ENCODE measurements around the gene ICE2.

The ICE2 gene

DNA sequence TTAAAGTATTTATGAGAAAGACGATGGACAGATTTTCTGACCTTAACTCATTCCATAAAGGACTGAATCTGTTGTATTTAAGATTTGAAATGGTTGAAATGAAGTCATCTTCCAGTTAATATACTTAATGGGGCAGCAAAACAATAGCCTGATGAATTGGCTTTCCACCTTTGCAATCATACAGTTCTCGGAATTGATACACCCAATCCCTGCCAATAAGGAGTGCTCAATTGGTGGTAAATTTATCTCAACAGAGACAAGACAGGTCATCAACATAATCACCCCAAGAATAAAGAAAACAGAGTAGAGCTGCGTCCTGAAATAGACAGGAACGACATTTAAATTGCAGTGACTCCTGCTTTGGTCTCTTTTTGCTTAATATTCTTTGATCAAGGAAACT, 92.3 kb downstream of the ICE2 start:
- no peak for DNase-seq

DNA sequence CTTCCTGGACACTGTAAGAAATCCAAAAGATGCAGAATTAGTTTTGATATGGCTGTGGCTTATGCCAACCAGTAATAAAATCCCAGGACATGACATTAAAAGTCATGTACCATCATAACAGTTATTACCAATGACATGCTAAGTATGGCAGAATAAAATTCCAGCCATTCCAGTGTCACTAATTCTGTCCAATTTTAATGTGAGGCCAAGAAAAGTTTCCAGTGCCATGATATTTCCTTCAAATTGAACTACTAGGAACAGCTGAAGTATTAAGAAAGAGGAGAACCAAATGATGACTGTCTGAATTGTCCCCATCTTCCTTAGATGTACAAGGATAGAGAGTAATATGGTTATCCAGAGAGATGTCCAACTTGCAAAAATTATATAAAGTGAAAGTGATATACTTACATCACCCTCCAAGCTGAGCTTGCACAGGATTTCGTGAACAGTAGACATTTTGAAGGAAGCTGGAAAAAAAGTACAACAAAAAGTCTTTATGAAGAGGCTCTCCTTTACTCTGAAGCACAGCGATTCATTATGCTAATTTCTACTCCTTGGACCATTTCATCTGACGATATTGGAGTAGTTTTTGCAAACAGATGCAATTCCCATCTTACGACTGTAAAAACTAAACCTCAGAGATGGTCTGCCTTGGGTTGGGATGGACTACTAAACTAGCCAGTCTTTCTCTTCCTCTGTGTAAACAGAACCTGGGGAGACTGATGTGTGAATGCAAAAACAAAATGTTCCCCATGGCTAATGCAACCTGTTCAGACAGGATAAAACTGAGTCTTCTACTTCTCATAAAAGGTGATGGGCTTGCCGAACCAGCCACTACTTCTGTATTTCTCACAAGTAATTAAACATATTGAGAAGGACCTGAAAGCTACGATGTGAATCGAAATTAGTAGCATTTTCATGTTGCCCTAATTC, 93.1 kb downstream of the ICE2 start:
- DNase-seq = no peak

DNA sequence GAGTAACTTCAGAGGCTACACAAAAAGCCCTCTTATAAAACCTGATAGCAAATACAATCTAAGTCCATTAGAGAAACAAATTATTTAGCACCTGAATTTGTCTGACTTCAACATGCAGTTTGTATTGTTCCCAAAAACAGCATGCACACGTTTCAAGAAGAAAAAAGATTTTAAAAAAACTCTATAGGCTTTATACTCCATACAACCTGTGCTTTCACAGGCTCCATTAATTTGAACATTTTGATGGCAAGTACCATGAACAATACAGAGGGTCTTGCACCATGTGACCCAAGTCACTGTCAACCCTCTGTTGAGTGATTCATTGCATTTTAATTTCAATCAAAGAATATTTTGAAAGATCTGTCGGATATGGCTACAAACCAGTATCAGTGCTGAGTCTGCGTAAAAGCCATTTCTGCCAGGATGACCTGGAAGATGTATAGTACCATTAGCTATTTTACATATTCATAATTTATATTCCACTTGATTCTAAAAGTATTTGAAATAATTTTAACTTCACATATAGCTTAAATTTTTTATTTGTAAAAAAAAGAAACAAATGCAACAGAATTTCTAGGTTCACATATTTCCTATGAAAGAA, 94.3 kb downstream of the ICE2 start:
- no peak for DNase-seq

DNA sequence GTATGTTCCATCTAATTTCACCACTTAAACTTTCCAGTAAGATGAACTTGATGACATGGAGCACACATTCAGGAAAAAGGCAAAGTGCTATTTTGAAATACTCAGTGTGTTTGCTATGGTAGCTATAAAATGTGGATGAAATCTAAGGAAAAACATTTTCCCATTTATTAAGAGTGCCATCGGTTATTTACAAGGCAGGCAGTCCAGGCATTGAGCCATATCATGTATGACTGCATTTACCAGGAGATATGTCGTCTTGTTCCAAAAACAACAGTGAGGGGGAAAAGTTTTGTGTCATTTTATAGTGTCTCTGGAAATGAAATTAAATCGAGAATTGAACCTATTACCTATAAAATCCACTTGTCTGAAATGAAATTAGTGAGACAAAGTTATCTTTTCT, 94.9 kb downstream of the ICE2 start:
- no peak for DNase-seq

DNA sequence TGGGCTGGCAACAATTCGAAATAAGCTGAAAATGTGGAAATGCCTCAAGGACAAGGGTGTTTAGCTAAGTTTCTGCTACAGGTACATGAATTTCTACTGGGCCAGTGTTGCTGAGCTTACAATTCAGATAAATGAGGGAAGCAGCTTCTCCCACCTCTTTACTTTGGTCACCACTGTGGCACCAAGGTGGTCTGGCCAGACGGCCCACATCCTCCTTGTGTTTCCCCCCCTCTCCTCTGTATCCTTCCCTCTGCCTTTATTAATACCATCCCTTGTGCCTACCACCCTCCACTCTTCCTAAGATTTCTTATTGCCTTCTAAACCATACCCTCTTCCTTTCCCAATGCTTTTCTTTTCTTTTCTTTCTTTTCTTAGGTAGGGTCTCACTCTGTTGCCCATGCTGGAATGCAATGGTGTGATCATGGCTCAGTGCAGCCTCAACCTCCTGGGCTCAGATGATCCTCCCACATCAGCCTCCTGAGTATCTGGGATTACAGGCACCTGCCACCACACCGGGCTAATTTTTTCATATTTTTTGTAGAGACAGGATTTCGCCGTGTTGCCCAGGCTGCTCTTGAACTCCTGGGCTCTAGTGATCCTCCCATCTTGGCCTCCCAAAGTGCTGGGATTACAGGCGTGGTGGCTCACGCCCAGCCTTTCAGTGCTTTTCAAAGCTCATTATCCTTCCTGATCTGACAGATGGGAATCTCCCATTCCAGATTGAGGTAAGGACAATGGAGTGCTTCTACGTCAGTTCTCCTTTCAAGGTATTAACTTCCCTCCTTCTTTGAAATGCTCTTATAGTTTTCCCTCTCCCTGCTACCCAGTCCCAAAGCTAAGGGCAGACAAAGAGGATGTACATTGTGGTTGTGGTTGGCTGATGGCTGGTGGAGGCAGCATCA, 95.9 kb downstream of the ICE2 start:
- no peak for DNase-seq

DNA sequence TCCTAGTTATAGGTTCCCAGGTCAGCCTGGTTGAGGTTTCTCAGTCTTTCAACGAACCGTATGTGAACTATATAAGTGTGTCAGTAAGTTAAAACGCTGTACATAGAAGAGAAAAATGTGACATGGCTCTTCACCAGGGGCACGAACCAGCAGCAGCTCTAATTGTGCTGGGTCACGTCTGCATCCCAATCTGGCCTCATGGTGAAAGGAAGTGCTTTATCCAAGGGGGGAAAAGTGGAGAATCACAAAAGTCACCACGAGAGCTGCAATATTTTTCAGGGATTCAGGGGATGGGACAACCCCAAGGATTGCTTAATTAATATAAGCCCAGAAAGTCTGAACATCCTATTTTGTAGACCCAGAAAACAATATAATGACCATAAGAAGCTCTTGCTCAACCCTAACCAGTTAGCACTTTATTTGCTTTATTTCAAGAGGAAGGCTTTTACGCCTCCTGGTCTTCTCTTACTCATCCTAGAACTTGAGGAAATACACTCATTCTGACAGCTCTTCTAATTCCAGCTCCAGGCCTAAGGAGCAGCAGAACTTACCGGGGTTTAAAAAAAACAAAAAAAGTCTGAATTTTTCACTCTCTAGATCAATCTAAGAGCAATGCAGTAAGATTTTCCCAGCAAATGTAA, 97.7 kb downstream of the ICE2 start:
- DNase-seq = no peak

DNA sequence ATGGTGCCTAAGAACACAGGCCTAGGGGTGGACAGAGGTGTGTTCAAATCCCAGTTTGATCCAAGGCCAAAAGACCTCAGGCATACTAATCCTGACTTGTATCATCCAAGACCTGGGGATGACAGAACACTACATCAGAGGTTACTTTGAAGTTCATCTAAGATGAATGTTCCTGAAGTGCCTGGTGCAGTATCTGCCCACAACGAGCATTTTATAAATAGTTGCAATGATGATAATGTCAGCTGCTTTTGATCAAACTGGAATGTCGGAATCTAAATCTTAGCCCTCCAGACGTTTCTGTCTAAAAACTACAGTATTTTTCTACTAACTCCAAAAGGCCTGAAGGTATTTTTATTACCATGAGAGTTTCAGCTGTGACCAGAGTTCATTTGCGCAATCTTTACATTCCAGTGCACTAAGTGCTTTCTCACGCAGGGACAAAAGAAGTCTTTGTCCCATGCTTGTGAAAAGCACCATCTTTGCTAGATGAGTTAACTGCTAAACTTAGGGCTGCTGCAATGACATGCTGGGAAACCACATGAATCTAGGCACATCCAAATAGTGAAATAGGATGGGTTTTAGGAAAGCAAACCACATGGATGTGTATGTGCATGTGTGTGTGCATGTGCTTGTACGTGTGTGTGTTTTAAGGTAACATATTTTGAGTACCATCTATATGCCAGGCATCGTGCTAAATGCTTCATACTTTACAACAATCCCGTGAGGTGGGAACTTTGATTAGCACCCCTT, 99.2 kb downstream of the ICE2 start:
- DNase-seq = no peak

DNA sequence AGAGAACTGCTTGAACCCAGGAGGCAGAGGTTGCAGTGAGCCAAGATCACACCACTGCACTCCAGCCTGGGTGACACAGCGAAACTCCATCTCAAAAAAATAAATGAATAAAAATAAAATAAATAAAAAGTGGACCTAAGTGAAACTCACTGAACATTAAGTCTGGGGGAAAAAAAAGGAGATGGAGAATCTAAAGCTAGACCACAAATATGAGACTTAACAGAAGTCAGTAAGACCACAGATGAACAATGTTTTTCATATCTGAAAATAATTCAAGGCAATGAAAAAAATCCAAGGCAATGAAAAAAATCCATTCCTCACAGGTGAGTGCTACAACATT, 99.8 kb downstream of the ICE2 start:
- no peak for DNase-seq

DNA sequence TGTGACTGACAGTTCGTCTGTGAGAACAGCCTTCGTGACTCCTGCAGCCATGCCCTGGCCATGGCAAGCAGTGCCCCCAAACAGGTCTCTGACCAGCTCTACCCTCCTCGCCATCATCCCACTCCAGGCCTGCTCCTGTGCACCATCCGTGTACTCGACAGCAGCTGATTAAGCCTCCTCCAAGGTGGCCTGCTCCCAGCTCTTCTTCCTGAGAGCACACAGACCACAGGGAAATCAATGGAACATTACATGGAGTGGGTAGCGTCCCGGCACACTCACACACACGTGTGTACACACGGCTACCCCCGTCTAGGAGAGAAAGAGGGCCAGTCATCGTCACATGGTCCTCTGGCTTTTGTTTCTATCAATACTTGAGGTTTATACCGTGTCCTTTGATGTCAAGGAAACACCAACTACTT, 102.3 kb downstream of the ICE2 start:
- DNase-seq = no peak

DNA sequence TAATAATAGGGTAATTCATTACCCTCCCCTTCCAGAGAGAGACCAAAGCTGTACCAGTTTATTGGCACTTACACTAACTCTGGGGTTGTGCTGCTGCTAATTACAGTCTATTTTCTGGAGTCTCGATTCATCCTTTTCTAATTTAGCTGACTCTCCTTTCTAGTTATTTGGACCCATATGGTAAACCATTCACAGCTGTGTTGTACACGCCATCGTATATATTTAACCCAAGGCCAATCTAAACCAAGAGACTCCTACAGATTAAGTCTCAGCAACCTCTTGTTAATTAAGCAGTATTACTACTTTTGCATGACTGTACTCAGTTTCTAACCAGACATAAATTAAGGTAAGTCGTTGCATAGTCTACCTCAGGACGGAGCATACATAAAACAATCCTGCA, 103.6 kb downstream of the ICE2 start:
- DNase-seq = no peak

DNA sequence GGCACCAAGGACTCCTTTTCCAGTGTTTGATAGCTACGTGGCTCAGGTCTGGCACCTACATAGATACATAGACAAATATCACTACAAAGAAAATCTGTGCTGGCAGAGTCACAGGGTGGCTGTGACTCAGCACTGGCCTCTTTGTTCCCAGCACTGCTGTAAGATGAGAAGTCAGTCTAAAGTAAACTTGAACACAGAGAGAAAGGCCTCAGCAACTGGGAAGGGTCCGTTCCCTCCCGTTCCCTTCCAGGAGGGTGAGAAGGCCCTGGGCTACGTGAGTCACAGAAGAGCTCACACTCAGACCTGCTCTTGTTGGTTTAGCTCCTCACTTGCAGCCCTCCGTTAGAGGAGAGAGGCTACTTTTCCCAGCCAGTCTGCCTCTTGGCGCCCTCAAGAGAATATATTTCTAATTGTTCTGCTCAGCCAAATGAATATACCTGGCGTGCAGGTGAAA, 104.3 kb downstream of the ICE2 start:
- peak; percentile 24 for DNase-seq

DNA sequence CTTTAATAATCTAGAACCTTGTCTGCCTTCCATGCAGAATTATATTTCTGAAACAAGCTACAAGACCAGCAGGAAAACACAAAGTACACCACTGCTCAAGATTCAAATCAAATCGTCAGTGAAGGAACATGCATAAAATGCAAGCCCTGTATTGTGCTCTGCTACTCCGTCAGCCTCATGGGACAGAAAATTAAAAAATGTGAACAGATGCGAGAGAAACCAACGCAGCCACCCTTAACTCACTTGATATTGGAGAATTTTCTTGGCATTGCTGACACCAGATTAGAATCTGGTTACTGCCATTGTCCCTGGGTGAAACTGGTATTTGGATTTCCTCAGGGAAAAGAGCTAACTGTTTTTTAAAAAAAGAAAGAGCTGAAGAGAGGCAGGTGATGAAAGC, 104.7 kb downstream of the ICE2 start:
- no peak for DNase-seq

DNA sequence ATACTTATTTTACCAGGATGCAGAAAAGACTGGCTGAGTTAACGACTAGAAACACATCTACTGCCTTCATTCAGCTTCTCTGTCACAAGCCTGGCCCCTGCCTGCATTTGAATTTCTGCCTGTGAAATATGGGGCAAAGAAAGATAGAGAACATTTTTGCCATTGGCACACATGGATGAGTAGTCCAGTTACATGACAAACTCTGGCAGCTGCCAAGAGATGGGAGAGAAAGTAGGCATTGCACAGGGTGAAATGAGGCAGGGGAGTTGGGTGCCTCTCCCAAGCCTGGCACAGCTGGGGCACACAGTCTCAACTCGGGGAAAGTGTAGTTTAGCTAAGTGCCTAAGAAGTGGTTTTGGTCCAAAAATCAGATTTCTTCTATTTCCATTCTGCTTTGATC, 105.2 kb downstream of the ICE2 start:
- DNase-seq = no peak

DNA sequence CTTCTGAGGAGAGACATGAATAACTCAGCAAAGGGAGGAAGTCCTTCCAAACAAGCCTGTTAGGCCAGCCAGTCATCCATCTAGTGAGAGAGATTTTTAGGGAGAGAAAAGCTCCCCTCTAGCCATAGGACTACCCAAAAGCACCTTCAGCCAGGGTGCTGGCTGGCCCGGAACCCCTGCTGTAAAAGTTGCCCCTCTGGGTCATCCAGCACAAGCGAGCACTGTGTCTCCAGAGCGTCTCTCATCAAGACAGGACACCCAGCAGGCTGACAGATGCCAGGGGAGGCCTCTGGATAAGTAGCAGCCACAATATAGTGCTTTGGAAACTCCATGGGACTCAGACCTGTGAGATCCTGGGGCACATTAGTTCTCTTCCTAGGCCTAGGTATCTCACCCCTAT, 105.6 kb downstream of the ICE2 start:
- DNase-seq = no peak

DNA sequence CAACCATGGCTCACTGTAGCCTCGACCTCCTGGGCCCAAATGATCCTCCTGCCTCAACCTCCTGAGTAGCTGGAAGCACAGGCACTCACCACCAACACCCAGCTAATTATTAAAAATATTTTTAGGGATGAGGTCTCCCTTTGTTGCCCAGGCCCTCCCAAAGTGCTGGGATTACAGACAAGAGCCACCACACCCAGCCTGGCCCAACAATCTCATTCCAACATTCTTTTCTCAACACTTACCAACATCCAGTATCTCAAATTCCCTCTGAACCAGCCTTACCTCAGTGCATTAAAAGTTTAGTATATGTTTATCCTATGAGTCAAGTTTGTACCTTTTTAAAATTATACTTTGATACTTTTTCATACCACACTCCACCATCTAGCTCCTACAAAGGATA, 106.2 kb downstream of the ICE2 start:
- no peak for DNase-seq

DNA sequence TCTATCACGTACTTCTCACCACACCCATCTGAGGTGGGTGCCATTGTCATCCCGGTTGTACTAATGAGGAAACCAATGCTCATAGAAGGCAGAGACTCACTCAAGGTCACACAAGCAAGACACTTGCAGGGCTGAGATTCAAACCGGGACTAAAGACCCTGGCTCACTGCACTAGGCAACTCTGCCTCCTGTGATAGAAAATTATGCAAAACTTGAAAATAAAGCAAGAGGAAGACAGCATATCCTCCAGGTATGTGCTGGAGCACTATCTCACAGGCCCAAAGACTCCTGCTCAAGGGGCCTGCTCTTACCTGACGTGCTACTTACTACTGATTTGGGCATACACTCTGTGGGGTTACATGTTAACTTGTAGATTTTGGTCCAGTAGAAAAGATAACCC, 106.7 kb downstream of the ICE2 start:
- no peak for DNase-seq

DNA sequence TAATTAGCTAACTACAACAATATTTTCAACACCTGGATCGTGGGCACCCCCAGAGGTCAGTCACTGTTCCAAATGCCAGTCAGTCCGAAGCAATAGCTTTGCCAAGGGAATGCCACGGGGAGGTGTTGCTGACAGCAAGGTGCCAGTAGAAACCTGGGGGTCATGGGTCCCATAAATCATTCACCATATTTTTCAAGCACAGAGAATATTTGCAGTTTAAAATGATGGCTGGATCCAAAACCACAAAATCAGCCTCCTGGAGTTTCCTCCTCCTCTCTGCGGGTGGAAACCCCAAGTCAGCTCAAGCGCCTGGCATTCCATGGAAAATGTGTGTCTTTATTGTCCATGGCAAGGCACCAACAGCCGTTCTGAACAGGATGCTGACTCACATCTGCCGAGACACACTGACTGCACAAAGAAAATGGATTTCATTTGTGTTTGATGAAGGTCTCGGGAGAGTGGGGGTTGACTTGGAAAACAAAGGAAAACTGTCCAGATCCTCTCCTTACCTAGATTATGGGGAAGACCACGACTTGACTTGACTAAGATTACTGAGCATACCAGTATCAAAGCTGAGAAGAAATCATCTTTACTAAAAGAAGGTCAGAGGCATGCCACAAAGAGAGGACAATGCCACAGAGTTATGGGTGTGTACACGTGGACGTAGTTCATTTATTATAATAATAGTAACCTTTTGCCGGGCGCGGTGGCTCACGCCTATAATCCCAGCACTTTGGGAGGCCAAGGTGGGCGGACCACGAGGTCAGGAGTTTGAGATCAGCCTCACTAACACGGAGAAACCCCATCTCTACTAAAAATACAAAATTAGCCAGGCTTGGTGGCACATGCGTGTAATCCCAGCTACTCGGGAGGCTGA, 107.5 kb downstream of the ICE2 start:
- DNase-seq = peak; percentile 55

DNA sequence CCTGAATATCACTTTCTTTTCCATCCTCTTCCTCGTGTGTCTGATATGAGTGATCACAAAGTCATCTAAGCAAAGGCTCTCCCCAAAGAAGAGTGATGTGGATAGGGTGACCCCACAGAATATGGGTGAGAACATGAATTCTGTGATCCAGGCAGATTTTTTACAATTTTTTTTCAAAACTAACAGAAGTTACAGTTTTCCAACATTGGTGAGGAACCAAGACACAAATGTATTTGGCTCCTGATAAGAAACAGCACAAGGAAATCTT, 108.1 kb downstream of the ICE2 start:
- no peak for DNase-seq

DNA sequence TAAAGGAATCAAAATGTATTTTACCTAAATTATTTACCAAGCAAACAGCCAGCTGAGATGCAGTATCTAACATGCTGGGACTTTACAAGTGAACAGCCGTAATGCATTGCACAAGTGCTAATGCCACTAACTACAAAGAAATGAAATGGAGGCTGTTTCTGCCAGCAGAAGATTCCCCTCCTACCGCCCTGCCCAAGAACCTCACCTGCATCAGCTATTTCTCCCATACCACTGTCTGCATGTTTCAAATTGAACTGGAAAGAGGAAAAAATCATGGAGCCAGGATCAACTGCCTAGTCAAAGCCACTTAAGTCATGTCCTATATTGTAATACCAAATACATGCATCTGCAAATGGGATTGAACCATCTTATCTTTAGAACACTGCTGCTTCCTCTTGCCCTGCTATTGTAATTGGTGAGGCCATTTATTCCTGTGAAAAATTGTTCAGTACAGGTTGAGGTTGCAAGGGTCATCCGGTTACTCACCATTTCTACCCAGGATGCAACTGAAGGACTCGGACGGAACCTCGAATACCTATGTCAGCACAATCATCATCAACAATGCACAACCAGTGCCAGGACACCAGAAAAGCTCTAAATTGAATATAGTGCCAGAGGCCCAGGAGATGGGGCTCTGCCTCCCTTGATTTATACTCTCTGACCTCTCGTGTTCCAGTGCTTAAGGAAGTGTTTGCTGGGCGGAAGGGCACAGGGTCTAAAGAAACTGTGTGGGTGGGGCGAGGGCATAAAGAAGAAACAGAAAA, 108.7 kb downstream of the ICE2 start:
- no peak for DNase-seq

DNA sequence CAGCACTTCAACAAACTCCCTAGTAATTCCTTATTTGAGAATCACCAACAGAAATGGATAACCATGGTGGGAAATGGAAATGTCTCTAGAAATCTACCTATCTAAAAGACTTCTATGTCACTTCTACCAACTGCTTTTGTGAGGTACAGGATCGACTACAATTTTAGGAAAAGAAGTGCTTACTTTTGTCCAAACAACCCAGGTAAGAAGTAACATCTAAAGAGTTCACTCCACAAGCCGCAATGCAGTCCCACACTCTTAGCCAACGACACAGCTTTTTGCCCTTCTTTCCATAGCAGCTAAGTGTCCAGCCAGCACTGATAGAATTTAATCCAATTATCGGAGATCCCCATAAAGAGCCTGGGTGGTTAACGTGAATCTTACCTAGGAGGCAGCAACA, 109.2 kb downstream of the ICE2 start:
- DNase-seq = no peak

Measured in GOT3 (cell line).